ENCODE measurements around the gene PHF20. TPM values are rescaled to one million over a fixed set of nuclear protein-coding genes. Genes with fewer than 3 reads are reported as not detected.

Gene PHF20
- total RNA-seq, 2 experiments from 2014 or later: 57.9 to 58.8 TPM

DNA sequence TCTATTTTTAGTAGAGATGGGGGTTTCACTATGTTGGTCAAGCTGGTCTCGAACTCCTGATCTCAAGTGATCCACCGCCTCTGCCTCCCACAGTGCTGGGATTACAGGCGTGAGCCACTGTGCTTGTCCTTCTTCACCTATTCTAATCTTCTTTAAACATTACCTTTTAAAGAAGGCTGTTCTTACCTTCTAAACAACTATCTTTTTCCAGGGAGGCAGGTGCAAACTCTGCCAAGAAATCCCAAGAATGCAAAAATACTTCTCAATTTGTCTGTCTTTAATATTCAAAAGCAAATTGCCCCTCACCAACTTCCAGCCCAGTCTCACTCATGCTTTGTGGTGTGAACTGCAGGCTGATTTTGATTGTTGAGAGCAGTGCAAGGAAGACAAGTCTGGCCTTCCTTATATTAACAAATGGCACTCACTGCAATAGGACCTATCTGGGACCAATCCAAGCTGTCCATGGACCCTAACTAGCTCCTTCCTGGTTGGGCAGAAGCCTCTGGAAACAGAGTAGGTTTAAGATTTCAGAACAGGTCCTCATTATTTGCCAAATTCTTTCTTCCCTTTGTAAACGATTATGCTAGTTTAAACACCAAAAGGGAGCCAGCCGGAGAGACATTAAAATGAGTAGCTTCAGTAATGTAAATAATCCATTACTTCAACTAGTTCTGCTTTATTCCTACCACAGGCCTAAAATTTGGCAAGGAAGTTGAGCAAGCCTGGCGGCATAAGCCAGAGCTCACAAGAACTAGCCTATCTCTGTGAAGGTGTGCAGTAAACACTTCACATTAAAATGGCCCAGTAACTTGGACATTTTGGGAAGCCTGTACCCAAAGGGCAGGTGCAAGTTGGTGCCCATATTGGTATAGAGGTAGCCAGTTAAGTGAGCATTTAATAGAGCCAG lies 180.9 kb downstream of the PHF20 start:
- CTCF ChIA-PET: interaction anchor here (1.2 to 3.8 kb wide), 8 partner anchors 10 to 351 kb away, joined by 4 to 42 read pairs (median 9); partner anchors contain the start of genes NFS1 and ROMO1
- peak; percentile 9 for DNase-seq
- ATAC-seq: no peak
- no peaks in the 10 kb centered on the region for H3K9me3 Mint-ChIP-seq
- intact Hi-C loops (cut with micrococcal nuclease): loop anchor here (10.0 kb wide), 1 partner anchor 338 kb away; the partner anchor contains the start of gene SPAG4
- TF ChIP-seq, protein P1, sequence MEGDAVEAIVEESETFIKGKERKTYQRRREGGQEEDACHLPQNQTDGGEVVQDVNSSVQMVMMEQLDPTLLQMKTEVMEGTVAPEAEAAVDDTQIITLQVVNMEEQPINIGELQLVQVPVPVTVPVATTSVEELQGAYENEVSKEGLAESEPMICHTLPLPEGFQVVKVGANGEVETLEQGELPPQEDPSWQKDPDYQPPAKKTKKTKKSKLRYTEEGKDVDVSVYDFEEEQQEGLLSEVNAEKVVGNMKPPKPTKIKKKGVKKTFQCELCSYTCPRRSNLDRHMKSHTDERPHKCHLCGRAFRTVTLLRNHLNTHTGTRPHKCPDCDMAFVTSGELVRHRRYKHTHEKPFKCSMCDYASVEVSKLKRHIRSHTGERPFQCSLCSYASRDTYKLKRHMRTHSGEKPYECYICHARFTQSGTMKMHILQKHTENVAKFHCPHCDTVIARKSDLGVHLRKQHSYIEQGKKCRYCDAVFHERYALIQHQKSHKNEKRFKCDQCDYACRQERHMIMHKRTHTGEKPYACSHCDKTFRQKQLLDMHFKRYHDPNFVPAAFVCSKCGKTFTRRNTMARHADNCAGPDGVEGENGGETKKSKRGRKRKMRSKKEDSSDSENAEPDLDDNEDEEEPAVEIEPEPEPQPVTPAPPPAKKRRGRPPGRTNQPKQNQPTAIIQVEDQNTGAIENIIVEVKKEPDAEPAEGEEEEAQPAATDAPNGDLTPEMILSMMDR (IDR thresholded peaks at IDR 0.05): no peak
- peaks cover 17% of the 10 kb centered on the region for H3K36me3 Mint-ChIP-seq (ENCODE audit: low read depth)
- H3K27ac Mint-ChIP-seq: peak overlapping the region; percentile 100
- peak overlapping the region; percentile 98 for H3K4me3 Mint-ChIP-seq
- H3K4me1 Mint-ChIP-seq (ENCODE audit: low read depth): peaks cover 16% of the 10 kb centered on the region
- H3K27me3 Mint-ChIP-seq: no peaks in the 10 kb centered on the region
- POLR2A ChIA-PET: interaction anchor here (1.1 to 3.8 kb wide), 9 partner anchors 8 to 692 kb away, joined by 3 to 19 read pairs (median 9); partner anchors contain the start of genes CPNE1, ERGIC3, PHF20 and RBM12

DNA sequence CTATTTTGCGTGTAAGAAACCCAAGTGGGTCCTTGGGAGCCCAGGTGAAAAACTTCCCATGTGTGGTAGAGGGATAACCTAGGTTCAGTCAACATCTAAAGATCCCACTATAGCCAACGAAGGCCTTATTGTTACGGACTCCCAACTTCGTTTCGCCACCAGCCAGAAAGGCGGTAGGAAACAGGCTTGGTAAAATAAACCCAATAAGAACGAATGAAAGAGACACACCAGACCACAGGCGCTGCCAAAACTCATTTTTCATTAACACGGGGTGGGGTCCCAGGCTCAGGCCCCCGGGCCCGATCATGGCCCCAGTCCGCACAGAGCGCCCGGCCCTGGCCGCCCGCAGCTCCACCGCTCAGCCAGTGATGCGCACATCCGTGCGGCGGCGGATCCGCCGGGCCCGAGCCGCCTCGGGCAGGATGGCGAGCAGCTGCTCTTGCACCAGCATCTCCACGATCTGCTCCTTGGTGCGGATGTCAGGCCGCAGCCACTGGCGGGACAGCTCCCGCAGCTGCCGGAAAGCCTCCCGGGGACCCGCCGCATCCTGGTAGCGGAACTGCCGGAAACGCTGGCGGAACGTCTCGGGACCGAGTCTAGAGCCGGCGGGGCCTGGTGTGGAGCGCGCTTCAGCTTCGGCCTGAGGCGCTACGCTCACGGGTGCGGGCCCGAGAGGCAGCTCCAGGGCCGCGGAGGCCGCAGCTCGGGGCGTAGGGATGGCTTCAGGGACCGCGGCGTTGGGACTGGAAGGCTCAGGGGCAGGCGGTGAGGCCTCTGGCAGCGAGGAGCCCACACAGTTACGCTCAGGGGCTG lies 181.8 kb downstream of the PHF20 start:
- TF ChIP-seq, protein P1 (IDR thresholded peaks at IDR 0.05): no peak
- Mint-ChIP-seq H3K36me3 (ENCODE audit: low read depth) (peaks cover 12% of the 10 kb centered on the region), H3K9me3 (peaks cover 2% of the 10 kb centered on the region), H3K27ac (peak overlapping the region; percentile 100), H3K27me3 (no peaks in the 10 kb centered on the region), H3K4me1 (ENCODE audit: low read depth) (peaks cover 16% of the 10 kb centered on the region), H3K4me3 (peak overlapping the region; percentile 98)
- intact Hi-C loops (cut with micrococcal nuclease): loop anchor here (10.0 kb wide), 1 partner anchor 339 kb away; the partner anchor contains the start of gene SPAG4
- ChIA-PET POLR2A (interaction anchor here (0.5 to 3.8 kb wide), 32 partner anchors 9 to 820 kb away, joined by 3 to 19 read pairs (median 4); partner anchors contain the start of genes CNBD2, CPNE1, DSN1 and ERGIC3), CTCF (interaction anchor here (0.7 to 3.8 kb wide), 40 partner anchors 7 to 620 kb away, joined by 3 to 42 read pairs (median 4); partner anchors contain the start of genes CEP250, CNBD2, CPNE1 and NFS1)
- ATAC-seq (peak; percentile 13), DNase-seq (peak; percentile 72)

DNA sequence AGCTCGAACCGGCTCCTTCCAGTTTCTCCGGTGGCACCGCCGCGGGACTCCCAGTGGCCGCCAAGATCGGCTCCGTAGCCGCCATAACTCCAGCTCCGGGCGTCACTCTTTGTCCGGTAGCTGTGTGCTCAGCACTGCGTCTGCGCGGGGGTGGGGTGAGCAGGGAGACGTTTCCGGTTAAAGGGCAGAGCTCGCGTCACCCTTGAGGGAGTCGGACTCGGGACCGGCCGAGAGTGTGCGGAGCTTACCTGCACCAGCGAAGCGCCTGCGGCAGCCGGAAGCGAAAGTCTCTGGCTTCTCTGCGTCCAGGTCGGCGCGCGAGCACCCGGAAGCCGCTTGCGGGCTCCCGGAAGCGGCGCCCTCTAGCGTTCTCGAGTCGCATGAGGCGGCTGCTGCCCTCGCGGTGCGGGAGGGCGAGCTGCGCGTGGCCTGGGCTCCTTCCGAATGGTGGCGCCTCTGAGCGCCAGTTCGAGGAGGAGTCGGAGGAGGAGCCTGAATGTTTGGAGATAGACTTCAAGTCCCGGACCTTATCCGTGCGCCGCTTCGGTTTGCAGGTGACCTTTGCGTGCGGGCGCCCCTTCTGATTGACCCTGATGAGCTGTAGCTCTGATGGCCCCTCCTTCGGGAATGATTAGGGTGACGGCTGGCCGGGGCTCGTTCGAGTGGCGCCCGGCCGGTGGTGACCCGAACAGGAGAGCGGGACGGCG lies 182.5 kb downstream of the PHF20 start, which contains the start of gene SCAND1:
SCAND1 (minus strand) TSS at position 303 of the 707 bp plus-strand sequence; CDS start at position 85, 218 bp downstream.
- CTCF ChIA-PET: interaction anchor here (0.7 to 3.8 kb wide), 41 partner anchors 8 to 619 kb away, joined by 3 to 42 read pairs (median 4); partner anchors contain the start of genes CEP250, CNBD2, CPNE1 and NFS1
- no peaks in the 10 kb centered on the region for H3K27me3 Mint-ChIP-seq
- H3K4me3 Mint-ChIP-seq: peak within 1 kb of the TSS; percentile 98
- DNase-seq (peak; percentile 99), ATAC-seq (peak; percentile 89)
- peaks cover 8% of the 10 kb centered on the region for H3K9me3 Mint-ChIP-seq
- H3K36me3 Mint-ChIP-seq (ENCODE audit: low read depth): peaks cover 12% of the 10 kb centered on the region
- POLR2A ChIA-PET: interaction anchor here (0.5 to 3.8 kb wide), 38 partner anchors 8 to 1089 kb away, joined by 3 to 19 read pairs (median 4); partner anchors contain the start of genes CNBD2, CPNE1, DSN1 and ERGIC3
- intact Hi-C loops (cut with micrococcal nuclease): loop anchor here (10.0 kb wide), 1 partner anchor 340 kb away; the partner anchor contains the start of gene SPAG4
- TF ChIP-seq, protein P1 (IDR thresholded peaks at IDR 0.05): peak; percentile 93
- peaks cover 16% of the 10 kb centered on the region for H3K4me1 Mint-ChIP-seq (ENCODE audit: low read depth)
- peak within 1 kb of the TSS; percentile 100 for H3K27ac Mint-ChIP-seq

DNA sequence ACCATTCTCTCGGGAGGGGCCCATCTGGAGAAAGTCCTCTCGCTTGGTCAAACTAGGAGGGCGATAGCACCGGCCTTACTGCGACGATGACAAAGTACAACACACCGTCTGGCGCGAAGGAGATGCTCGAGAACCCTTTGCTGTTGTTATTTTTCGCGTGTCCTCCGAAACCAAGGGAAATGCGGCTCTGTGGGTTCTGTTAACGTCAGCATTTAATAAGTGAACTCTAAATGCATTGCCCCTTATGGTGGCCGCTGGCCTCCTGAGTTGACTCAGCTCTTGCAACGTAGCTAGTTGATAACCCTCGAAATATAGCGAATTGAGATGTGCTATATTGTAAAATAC lies 183.1 kb downstream of the PHF20 start:
- peaks cover 12% of the 10 kb centered on the region for H3K36me3 Mint-ChIP-seq (ENCODE audit: low read depth)
- ATAC-seq: no peak
- DNase-seq: peak; percentile 70

More for the DNA sequence above, 183.1 kb downstream of the PHF20 start:
- Mint-ChIP-seq H3K4me1 (ENCODE audit: low read depth) (peaks cover 16% of the 10 kb centered on the region), H3K27me3 (no peaks in the 10 kb centered on the region), H3K4me3 (peak overlapping the region; percentile 98), H3K27ac (peak overlapping the region; percentile 100), H3K9me3 (peaks cover 11% of the 10 kb centered on the region)
- TF ChIP-seq, protein P1 (IDR thresholded peaks at IDR 0.05): no peak
- CTCF ChIA-PET: interaction anchor here (0.7 to 3.8 kb wide), 32 partner anchors 8 to 506 kb away, joined by 3 to 42 read pairs (median 5); partner anchors contain the start of genes CEP250, CNBD2, CPNE1 and PHF20
- POLR2A ChIA-PET: interaction anchor here (0.5 to 3.8 kb wide), 31 partner anchors 8 to 1089 kb away, joined by 3 to 19 read pairs (median 4); partner anchors contain the start of genes CNBD2, CPNE1, ERGIC3 and PHF20
- intact Hi-C loops (cut with micrococcal nuclease): loop anchor here (10.0 kb wide), 1 partner anchor 340 kb away; the partner anchor contains the start of gene SPAG4
